NCI-H187 (cell line): Measurements from ENCODE around the gene RAB11FIP3.

ENCODE experiments used
- DNase-seq, 2 experiments: peaks; one replicate each; lab custom pipeline; 2025; lab: John Stamatoyannopoulos, UW

The RAB11FIP3 gene

DNA sequence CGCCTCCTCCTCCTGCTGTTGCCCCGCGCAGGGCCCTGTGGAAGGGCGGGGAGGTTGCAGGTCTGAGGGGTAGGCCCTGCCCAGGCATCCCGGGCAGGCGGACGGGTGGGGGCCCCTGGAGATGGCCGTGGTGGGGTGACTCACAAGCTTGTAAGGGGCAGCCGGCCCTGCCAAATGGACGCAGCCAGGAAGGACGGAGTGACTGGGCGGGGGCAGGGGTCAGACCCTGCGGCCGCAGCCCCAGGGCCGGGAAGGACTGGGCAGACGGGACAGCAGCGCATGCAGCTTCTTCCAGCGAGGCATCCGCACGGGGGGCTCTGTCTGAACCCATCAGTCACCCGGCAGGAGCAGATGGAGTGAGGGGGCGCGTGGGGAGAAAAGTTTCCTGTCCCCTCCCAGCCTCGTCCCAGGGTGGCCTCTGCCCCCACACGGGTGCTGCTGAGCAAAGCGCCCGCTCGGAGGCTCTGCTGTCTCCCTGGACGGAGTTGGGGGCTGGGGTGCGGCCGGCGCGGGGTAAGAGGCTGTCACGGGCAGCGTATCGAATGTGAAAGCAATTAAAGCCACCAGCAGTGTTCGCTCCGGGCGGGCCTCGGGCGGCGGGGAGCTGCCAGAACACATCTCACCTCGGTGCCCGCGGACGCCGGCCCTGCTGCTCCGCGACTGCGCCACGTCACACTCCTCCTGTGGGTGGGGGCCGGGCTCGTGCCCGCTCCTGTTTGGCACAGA lies 129.4 kb downstream of the RAB11FIP3 start:
- no peak for DNase-seq

DNA sequence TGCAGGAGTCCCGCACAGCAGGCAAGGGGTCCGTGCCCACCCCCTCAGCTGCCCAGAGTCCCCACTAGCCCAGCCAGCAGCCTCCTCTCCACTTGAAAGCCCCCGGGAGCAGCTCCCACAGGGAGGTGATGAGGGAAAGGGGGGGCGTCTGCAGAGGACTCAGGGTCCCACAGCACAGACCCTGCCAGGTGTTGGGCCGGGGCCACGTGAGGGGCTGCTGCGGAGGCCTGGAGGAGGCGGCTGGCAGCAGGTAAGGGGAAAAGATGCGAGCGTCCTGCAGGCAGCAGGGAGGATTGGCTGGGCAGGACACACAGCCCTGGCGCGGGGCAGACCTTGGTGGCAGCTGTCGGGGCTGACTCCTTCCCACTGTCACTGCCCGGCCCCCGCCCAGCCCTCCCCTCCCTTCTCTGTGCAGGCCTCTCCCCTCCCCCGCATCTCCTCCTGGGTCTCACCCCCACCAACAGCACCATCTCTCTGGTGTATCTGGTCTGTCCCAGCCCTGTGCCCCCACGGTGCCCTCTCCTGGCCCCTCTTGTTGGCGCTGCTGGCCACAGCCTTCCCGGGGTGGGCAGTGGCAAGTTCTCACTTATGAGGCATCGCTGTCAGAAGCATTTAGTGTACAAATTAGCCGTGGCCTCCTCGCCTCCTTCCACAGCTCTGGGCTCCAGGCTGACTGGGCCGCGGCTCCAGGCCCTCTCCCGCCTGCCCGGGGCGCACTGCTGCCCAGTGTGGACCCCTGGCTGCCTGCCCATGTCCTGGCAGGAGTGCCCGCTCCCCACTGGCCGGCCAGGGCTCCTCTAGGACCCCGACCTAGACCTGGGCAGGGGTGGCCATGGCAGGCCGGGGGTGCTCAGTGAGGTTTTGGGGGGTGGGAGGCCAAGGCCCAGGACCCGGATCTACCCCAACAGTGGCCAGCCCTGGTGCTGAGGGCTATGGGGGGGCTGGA lies 130.4 kb downstream of the RAB11FIP3 start:
- no peak for DNase-seq

DNA sequence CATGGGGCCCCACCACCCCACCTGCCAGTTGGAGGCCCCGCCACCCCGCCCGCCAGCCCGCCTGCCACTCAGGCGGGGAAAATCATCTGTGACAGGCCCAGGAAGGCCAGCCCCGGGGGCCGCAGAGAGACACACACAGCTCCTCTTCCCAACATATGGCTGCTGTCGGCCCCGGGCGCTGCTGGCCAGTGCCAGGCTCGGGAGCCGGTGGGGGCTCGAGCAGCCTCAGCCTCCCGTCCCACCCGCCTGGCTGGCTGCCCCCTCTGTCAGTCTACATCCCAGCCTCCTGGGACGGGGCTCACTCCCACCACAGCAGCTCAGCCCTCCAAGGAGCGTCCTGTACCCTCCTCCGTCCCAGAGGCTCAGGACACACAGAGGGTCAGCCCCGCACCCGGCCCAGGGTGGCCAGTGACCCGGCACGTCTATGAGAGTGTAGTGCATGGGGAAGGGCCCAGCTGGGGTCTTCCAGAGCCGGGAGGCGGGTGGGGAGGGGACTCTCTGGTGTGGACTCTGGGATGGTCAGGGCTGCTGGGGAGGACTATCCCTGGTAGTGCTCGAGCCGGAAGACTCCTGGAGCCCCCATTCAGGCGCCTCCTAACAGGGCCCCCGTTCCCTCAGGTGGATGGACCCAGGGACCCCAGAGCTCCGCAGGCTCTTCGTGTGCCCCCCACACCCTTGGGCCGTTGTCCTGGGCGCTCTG lies 131.2 kb downstream of the RAB11FIP3 start:
- DNase-seq: no peak

DNA sequence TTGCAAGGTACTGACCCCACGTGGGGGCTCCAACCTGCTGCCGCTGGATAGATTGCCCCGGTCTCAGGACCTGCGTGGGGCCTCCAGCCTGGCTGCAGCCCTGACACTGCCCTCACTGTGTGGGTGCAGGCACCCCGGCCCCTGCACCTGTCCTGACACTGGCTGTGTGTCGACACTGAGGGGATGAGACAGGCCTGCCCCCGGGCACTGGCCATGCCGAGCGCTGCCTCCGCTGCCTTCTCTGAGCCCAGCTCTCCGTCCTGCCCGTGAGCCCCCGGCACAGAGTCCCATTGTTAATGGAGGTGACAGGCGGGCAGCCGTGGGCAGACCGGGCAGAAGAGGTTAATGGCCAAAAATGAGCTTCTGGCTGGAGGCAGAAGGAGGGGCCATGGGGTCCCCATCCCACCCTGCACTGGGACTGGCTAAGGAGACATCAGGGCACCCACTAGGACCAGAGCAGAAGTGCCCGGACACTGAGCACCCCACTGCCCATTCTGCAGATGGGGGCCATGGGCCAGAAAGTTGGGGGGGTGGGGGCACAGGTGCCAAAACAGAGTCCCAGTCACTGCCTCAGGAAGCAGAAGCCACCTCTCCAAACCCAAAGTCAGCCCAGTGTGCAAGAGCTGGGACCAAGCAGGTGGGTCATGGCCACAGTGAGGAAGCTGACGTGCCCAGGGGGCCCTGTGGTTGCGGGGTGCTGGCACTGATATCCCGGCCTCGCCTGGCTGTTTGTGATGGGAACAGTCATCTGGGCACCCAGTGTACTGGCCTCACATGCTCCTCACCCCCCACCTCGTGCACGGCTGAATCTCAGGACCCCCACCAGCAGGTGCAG lies 132.2 kb downstream of the RAB11FIP3 start:
- DNase-seq: no peak

DNA sequence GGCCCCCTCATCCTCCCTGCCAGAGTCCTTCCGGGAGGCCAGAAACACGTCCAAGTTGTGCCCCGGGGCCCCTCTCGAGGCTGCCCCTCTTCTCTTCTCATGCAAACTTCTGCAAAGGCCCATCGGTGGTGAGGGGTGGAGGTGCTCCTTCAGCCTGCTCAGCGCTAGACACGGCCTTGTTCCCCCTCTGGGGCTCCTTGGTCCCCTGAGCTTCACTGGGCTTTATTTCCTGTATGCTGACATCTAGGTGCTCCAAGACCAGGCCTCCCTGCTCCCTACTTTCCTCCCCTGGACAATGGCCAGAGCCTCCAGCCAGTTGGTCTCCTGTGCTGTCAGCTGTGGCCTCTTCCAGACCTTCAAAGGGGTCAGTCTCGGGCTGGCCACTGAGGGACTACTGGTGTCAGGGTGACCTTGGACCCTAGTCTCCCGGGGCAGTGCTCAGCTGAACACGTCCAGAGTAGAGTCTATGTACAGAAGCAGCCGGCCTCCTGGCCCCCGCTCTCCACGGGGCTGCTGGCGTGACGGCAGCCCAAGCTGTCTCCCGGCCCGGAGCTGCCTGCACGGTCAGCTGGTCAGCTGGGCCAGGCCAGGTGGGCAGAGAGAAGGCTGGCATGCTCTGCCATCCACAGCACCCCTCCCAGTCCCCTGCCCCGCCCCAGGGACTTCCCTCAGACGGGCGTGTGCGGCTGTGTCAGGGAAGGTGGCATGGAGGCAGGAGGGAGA lies 133.0 kb downstream of the RAB11FIP3 start:
- no peak for DNase-seq

DNA sequence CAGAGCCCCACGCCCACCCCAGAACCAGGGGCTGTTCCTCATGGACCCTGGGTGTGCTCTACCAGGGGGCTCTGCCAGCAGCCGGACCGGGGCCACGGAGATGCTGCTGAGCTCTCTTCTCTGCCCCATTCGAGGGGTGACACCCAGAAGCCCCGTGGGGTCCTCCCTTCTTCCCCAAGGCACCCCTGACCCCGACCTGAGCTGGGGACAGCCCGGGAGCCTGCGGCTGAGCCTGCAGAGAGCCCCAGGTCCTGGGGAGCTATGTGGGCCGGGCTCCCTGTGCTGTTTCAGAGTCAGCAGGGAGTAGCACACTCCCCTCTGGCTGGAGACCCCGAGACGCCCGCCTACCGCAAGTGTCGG lies 133.6 kb downstream of the RAB11FIP3 start:
- DNase-seq: no peak

DNA sequence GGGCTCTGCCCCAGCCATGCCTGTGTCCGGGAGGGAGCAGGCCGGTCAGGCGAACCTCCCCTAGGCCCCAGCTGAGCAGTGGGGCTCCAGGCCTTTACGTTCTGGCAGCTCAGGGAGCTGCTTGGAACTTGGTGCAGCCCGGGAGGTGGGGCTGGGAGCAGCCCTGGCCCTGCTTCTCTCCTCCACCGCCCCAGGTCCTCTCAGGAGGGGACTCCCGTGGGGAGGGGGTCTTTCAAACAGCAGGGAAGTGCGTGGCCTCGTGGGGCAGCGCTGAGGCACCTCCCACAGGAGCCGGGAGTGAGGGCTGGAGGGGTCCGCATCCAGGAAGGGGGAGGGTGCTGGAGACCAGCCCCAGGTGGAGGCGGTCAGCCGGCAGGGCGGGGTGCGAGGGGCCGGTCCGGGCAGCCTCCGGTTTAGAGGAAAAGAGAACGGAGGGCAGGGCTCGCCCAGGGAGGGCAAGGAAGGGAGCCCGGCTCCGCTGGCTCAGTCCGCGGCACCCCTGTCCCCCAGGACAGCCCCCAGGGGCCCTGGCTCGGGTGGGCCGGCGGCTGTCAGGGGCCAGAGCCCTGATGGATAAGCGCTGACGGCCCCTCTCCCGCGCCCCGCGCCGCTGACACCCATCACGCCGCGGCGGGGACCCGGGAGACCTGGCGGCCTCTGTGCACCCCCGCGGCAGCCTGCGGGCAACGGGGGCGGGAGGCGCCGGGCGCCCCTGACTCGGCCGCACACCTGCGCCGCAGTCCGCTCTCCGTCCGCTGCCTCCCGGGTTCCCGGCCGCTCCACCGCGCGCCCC lies 134.2 kb downstream of the RAB11FIP3 start:
- DNase-seq: no peak

DNA sequence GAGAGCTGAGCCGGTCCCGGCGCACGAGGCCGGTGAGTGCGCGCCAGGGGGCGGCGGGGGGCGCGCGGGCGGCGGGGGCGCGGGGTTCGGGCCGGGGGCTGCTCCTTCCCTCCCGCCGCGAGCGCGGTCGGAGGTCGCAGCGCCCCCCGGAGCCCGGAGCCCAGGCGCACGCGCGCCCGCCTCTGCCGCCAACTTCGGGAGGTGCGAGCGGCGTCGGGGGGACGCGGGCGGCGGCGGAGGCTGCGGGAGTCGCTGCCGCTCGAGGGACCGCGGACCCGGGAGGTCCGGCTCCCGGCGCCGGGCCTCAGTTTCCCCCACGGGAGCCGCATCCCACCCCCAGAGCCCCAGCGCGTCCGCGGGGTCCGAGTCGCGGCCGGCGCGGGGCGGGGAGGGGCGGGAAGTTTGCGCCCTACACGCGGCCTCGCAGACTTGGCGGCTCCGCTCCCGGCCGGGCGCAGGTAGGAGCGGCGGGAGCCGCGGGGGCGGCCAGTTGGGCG lies 134.8 kb downstream of the RAB11FIP3 start, which contains the start of gene PRR35:
TSS of gene PRR35 (plus strand) at position 191 of the 497 bp plus-strand sequence. CDS start 2,901 bp downstream, outside the sequence.
- DNase-seq: no peak

DNA sequence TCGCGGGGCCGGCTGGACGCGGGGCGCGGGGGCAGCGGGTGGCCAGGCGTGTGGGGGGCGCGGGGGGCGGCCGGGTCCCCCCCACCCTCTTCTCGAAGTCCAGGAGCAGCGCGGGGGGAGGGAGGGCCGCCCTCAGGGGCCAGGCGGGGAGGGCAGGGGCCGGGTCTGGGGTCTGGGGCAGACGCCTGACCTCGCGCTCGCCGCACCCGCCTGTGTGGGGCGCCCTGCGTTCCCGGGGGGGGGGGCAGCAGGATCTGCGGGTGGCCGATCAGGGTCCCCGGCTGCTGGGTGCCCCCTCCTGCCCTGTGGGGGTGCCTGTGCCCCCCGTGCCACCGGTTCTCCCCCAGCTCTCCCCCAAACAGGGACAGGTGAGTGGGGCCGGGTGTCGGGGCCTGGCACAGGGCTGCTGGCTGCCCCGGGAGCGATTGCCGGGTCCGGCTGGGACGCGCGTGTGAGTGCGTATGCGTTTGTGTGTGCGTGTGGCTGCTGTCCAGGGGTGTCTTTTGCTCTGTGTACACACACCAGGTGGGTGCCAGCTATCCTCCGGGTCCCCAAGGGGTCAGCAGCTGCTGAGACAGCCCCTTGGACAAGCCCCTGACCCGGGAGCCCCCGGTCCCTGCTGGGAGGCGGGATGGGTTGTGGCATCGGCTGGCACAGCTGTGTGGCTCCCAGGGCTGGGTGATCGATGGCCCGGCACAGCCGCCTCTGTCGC lies 135.4 kb downstream of the RAB11FIP3 start:
- no peak for DNase-seq

DNA sequence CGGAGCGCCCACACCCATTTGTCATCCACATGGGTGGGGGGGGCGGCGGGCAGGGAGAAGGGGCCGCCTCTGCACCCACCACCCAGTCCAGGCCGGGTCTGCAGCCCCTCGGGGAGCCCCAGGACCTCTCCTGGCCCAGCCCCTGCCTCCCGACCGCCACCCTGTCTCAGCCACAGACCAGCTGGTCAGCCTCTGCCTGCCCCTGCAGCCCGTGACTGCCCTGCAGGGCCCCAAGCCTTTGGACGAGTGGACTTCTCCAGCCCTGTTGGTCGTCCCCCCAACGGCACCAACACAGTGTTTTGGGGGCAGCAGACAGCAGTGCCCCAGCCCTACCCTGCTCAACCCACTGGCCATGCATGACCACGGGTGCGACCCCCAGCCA lies 136.0 kb downstream of the RAB11FIP3 start:
- DNase-seq: no peak

DNA sequence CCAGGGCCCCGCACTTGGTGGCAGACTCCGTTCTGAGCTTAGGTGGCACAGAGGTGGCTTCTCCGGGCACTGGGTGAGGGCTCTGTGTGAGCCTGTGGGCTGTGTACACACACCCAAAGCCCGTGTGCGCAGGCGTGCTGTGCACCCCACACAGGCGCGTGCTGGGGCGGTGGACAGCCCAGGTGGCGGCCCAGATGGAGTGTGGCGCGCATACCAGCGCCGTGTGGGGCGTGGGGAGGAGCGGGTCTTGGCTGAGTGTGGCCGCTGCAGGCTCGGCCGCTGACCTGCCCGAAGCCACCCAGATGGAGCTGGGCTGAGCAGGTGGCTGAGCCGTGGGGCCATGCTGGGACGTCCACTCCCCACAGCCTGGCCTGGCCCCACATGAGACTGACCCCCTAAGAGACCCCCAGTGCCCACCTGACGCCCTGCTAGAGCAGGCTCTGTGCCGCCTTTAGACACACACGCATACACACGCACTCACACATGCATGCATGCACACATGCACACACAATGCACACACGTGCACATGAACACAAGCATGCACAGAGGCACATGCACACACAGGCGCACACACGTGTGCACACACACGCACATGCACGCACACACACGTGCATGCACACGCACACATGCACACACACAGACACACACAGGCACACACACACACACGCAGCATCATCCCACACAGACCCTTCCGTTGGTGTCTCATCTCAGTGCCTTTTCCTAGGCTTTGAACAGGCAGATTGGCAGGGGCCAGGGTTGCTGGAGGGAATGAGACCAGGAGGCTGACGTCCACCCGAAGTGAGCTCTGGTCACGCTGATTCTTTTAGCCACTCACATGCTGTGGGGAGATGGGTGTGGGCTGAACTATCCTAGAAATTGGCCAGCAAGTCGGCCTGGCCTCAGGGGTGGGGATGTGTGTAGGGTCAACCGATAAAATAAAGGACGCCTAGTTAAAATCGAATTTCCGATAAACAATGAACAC lies 136.8 kb downstream of the RAB11FIP3 start:
- DNase-seq: no peak

DNA sequence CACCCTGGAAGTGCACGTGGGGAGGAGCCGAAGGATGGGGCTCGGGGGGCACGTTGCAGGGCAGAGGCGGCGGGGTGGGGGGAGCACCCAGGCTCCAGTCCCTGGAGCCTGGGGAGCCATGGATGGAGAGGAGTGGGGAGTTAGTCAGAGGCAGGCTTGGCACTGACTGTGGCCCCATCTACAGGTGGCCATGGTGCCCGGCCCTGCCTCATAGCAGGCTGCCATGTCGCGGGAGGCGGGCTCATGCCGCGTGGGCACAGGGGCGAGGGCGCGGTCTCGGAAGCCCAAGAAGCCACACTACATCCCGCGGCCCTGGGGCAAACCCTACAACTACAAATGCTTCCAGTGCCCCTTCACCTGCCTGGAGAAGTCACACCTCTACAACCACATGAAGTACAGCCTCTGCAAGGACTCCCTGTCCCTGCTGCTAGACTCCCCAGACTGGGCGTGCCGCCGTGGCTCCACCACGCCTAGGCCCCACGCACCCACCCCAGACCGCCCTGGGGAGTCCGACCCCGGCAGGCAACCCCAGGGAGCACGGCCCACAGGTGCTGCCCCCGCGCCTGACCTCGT lies 137.7 kb downstream of the RAB11FIP3 start:
- DNase-seq: no peak

DNA sequence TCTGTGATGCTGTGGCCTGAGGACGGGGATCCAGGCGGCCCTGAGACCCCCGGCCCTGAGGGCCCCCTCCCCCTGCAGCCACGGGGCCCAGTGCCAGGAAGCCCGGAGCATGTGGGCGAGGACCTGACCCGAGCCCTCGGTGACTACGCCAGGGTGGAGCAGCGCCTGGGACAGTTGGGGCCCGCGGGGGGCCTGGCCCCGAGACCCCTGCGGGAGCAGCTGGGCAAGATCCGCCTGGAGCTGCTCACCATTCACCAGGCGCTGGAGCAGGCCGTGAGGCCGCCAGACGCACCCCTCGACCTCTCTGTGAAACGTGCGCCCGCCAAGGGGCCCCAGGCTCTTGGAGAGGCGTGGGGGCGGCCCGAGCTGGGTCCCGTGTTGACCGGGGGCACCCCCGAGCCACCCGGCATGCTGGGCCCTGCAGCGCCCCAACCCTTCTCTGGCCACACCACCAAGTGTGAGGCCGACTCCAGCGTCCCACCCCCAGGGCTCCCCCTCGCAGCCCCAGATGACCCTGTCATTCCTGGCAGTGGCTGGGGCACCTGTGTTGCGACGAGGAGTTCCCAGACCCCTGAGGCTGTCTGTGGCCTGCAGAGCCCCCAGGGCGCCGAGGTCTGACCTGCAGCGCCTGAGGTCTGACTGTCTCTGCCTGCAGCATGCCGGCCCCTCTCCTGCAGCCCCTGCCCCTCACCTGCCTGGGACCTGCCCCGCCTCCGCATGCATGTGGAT lies 139.4 kb downstream of the RAB11FIP3 start:
- no peak for DNase-seq

DNA sequence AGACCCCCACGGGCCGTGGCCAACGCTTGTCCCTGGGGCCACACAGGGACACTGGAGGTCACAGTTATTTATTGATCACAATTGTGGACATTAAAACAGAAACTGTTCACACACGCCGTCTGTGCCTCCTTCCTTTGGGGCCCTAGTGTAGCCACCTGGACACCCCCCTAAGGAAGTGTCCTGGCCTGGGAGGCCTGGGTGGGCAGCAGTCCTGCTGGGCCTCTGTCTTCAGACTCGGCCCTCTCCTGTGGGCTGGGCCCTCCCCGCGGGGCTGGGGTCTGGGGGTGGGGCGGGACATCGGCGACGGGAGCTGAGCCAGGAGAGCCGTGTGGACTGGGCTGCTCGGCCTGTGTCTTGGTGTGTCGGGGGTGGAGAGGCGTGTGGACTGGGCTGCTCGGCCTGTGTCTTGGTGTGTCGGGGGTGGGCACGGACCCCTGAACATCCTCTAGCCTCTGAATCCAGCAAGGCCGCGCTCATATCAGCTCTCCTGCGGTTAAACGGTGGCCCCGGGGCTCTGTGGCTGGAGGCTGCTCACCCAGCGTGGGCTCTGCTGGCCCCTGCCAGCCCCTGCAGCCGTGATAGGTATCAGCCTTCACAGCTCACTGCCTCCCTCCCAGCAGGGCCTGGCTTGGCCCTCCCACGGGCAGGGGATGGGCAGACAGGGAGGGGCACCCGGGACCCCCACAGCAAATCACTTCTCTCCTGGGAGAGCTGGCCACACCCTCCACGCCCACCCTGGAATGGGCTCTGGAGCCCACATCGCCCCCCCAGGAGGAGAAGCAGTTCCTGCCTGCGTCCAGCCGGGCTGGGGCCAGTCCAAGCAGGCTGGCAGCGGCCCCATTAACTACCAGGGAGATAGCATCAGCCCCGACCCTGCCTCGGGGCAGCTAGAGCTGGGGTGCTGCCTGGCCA lies 140.2 kb downstream of the RAB11FIP3 start:
- no peak for DNase-seq

DNA sequence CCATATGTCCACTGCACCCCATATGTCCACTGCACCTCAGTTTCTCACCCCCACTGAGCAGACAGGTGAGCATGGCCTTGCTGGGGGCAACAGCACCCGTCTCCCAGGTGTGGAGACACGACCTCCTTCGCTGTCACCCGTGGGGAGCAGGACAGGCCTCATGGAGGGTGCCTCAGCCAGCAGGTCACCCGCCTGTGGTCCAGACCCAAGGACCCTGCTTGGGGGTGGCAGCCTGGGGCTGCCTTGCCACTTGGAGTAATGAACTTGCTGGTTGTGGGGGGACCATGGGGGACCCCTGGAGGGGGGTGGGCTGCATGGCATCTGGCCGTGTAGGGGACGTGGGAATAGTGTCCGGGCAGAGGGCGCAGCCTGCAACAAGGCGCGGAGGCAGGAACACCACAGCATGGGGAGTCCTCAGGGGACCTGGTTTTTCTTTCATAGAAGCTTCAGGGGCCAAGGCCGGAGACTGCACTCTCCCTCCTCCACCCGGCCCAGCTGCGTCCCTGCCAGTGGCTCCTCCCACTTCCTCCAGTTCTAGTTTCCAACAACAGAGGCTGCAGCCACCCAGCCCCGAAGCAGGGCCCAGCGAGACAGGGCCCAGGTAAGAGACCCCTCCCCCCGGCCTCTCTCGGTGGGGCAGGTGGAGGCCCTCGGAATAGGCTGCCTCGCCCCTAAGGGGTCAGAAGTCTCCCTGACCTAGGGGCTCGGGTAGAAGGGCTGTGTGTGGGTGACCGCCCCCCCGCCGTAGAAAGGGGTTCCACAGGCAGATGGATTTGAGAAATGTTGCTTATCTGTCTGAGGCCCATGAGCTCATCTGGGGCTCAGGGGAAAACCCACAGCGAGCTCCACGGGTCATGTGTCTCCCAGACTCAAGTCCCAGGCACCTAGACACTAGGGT lies 141.3 kb downstream of the RAB11FIP3 start, which contains the start of gene NHLRC4:
TSS of gene NHLRC4 (plus strand) at position 531 of the 898 bp plus-strand sequence. CDS start 1,043 bp downstream, outside the sequence.
- DNase-seq: no peak
